Activated T-cell treated with anti-CD3 and anti-CD28 coated beads, Interleukin-2, amount 50 U/mL, for 24 hours (primary cell): ENCODE measurements around the gene PTPRM.

Experiments used
- DNase-seq: peaks from one replicate; pipeline ENCODE4 v3.0.0-alpha.2; 2020
- H3K27ac Mint-ChIP-seq: 2 replicates; pipeline ENCODE4 v1.8.0; 2020; ENCODE audit warnings: mild to moderate bottlenecking, mixed read lengths
- H3K27me3 Mint-ChIP-seq: 2 replicates; pipeline ENCODE4 v1.8.0; 2020; ENCODE audit warnings: mixed read lengths
- H3K36me3 Mint-ChIP-seq: 2 replicates; pipeline ENCODE4 v1.8.0; 2020; ENCODE audit warnings: low read depth, mixed read lengths
- H3K4me1 Mint-ChIP-seq: 2 replicates; pipeline ENCODE4 v1.8.0; 2020; ENCODE audit warnings: low read depth, mixed read lengths
- H3K4me3 Mint-ChIP-seq: 2 replicates; pipeline ENCODE4 v1.8.0; 2020; ENCODE audit warnings: mild to moderate bottlenecking, moderate library complexity, mixed read lengths
- H3K9me3 Mint-ChIP-seq: 2 replicates; pipeline ENCODE4 v1.8.0; 2020; ENCODE audit warnings: mixed read lengths

The PTPRM gene

DNA sequence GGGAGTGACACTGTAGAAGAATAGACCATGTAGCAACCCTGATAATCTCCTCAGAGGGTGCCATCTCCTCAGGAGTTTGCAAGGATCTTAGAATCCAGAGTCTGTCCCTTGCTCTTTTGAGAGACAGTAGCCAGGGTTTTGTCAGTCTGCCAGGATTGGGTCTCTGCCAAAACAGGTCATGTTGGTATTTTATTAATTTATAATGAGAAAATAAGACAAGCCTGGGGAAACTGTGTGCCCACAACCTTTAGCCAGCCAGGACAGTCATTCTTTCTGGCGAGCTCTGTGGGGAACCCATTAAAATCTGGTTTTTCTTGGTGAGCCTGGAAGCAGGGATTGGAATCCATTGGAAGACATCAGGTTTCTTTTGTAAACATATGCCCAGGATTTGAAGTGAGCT is 78.6 kb downstream of the PTPRM start:
- no peaks in the 10 kb centered on the region for H3K27me3 Mint-ChIP-seq

DNA sequence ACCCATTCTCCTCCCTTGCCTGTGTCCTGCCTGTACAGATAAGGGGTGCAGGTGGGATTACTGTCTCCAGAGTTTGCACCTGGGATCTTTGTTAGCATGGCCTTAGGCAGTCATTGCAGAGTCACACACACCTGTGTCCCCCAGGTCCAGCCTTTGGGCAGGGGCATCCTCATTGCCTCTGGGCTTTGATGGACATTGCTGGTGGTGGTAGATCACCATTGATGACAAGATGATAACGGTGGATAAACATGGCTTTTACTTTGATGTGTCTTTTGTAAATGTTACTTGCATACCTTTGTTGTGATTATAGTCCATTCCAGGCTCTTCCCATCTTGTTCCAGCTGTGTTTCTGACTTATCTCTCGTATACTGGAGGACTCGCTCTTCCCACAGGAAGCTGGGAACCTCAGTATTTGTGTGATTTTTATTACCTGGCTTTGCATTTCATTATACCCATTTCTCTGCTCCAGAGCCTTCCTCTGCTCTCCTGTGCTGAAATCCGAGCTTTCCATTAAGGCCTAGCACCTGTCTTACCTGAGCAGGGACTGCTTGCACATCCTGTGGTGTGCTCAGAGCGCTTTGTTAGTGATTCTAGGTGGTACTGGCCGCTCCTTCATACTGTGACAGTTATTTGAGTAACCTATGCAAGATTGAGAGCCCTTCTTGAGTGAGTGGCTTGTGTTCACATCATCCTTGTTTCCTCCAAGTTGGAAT is 79.2 kb downstream of the PTPRM start:
- Mint-ChIP-seq H3K4me3 (no peak overlapping the region), H3K9me3 (peaks cover 8% of the 10 kb centered on the region), H3K36me3 (no peaks in the 10 kb centered on the region), H3K4me1 (no peaks in the 10 kb centered on the region), H3K27ac (no peak overlapping the region), H3K27me3 (no peaks in the 10 kb centered on the region)
- DNase-seq: no peak

More for the DNA sequence above, 78.6 kb downstream of the PTPRM start:
- H3K27ac Mint-ChIP-seq: no peak overlapping the region
- no peaks in the 10 kb centered on the region for H3K4me1 Mint-ChIP-seq
- H3K9me3 Mint-ChIP-seq: peaks cover 9% of the 10 kb centered on the region
- DNase-seq: no peak
- H3K36me3 Mint-ChIP-seq: no peaks in the 10 kb centered on the region
- no peak overlapping the region for H3K4me3 Mint-ChIP-seq

DNA sequence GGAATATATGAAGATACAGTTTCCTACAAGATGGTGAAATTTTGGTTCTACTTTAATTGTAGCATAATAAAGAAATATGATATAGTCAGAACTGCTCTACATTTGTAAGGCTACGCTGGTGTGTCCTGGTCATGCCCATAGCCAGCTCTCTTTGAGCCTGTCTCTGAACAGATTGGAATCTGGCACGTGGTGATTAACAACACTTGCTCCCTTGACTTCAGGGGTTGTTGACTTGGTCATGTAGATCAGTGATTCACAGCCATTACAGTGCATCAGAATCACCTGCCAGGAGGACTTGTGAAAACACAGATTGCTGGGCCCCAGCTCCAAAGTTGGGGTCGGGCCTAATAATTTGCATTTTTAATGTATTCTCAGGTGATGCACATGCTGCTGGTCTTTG is 80.4 kb downstream of the PTPRM start:
- Mint-ChIP-seq H3K9me3 (peaks cover 6% of the 10 kb centered on the region), H3K4me3 (no peak overlapping the region), H3K36me3 (no peaks in the 10 kb centered on the region), H3K4me1 (no peaks in the 10 kb centered on the region), H3K27ac (no peak overlapping the region), H3K27me3 (no peaks in the 10 kb centered on the region)
- DNase-seq: no peak

DNA sequence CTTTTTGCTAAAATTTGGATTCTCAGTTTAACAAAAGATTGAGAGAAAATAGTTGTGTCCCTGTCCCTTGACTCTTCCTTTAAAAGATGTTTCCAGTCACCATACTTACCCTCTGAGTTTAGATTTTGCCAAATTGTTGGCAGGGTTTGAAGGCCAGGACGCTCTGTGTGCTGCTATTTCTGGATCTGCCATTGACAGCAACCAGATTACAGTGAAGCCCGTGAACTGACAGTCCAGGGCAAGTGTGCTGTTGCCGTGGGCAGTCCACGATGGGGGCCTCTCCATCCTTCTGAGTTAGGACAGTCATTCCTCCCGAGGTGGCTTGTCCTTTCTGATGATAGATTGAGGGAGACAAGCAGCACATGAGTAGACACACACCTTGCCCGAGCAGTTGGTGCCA is 89.9 kb downstream of the PTPRM start:
- Mint-ChIP-seq H3K27ac (no peak overlapping the region), H3K4me3 (no peak overlapping the region), H3K27me3 (no peaks in the 10 kb centered on the region), H3K4me1 (no peaks in the 10 kb centered on the region), H3K36me3 (no peaks in the 10 kb centered on the region), H3K9me3 (peaks cover 2% of the 10 kb centered on the region)
- DNase-seq: no peak

GRCh38 chr18:7657937-7658336 is 90.8 kb downstream of the PTPRM start:
- H3K9me3 Mint-ChIP-seq: peaks cover 2% of the 10 kb centered on the region
- no peak for DNase-seq
- H3K4me3 Mint-ChIP-seq: no peak overlapping the region
- H3K27me3 Mint-ChIP-seq: no peaks in the 10 kb centered on the region
- no peaks in the 10 kb centered on the region for H3K4me1 Mint-ChIP-seq
- no peak overlapping the region for H3K27ac Mint-ChIP-seq
- no peaks in the 10 kb centered on the region for H3K36me3 Mint-ChIP-seq

GRCh38 chr18:7658701-7659100 is 91.6 kb downstream of the PTPRM start:
- H3K27ac Mint-ChIP-seq: no peak overlapping the region
- no peaks in the 10 kb centered on the region for H3K36me3 Mint-ChIP-seq
- H3K9me3 Mint-ChIP-seq: peaks cover 2% of the 10 kb centered on the region
- no peak overlapping the region for H3K4me3 Mint-ChIP-seq
- no peaks in the 10 kb centered on the region for H3K27me3 Mint-ChIP-seq
- no peak for DNase-seq
- H3K4me1 Mint-ChIP-seq: no peaks in the 10 kb centered on the region

GRCh38 chr18:7661207-7661606 is 94.1 kb downstream of the PTPRM start:
- Mint-ChIP-seq H3K27ac (no peak overlapping the region), H3K36me3 (no peaks in the 10 kb centered on the region), H3K4me1 (no peaks in the 10 kb centered on the region), H3K4me3 (no peak overlapping the region), H3K27me3 (no peaks in the 10 kb centered on the region), H3K9me3 (peaks cover 2% of the 10 kb centered on the region)
- no peak for DNase-seq

DNA sequence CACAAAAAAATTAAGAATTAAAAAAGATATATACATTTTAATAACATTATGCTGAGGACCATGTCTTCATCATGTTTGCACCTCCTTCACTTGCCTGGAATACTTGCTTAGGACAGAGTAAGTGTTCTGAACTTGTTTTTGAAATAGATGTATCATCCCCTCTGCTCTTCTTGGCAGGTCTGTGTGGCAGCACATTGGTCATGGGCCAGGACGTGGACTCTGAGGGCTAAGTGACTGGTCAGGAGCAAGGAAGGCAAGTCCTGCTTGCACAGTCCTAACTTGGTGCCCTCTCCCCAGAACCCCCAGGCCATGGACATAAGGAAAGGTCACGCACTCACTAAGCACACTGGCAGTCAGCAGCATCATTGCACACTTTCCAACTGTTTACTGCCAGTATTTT is 95.8 kb downstream of the PTPRM start:
- no peaks in the 10 kb centered on the region for H3K4me1 Mint-ChIP-seq
- no peaks in the 10 kb centered on the region for H3K36me3 Mint-ChIP-seq
- DNase-seq: no peak
- no peaks in the 10 kb centered on the region for H3K9me3 Mint-ChIP-seq
- H3K27ac Mint-ChIP-seq: no peak overlapping the region
- no peak overlapping the region for H3K4me3 Mint-ChIP-seq
- no peaks in the 10 kb centered on the region for H3K27me3 Mint-ChIP-seq

GRCh38 chr18:7663366-7664312 is 96.5 kb downstream of the PTPRM start:
- Mint-ChIP-seq H3K36me3 (no peaks in the 10 kb centered on the region), H3K4me1 (no peaks in the 10 kb centered on the region), H3K27me3 (no peaks in the 10 kb centered on the region), H3K4me3 (no peak overlapping the region), H3K9me3 (no peaks in the 10 kb centered on the region), H3K27ac (no peak overlapping the region)
- DNase-seq: no peak

- Mint-ChIP-seq H3K4me3 (no peak overlapping the region), H3K9me3 (no peaks in the 10 kb centered on the region), H3K4me1 (no peaks in the 10 kb centered on the region), H3K27ac (no peak overlapping the region), H3K36me3 (no peaks in the 10 kb centered on the region), H3K27me3 (no peaks in the 10 kb centered on the region)
- no peak for DNase-seq
Measured at GRCh38 chr18:7666195-7666776, 99.2 kb downstream of the PTPRM start.

- H3K36me3 Mint-ChIP-seq: no peaks in the 10 kb centered on the region
- DNase-seq: no peak
- H3K4me3 Mint-ChIP-seq: no peak overlapping the region
- H3K4me1 Mint-ChIP-seq: no peaks in the 10 kb centered on the region
- H3K27ac Mint-ChIP-seq: no peak overlapping the region
- no peaks in the 10 kb centered on the region for H3K27me3 Mint-ChIP-seq
- no peaks in the 10 kb centered on the region for H3K9me3 Mint-ChIP-seq
Measured at GRCh38 chr18:7668392-7668791, 101.3 kb downstream of the PTPRM start.

DNA sequence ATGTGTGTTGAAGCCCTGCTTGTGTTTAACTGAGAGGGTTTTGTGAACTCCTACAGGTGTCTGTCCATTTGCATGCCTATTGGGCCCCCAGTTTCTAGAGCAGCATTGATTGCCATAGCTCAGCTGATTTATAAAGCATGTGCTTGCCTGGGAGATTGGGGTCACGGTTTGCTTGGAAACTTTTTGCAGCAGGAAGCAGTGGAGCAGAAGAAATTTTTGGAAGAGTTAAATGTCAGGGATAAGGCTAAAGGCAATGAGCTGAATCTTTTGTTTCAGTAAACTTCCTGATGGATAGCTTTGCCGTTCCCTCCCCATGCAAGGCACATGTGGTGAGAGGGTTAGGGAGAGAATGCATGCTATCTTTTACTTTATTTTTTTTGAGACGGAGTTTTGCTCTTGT is 102.2 kb downstream of the PTPRM start:
- no peak overlapping the region for H3K4me3 Mint-ChIP-seq
- no peak for DNase-seq
- no peaks in the 10 kb centered on the region for H3K36me3 Mint-ChIP-seq
- H3K9me3 Mint-ChIP-seq: no peaks in the 10 kb centered on the region
- H3K4me1 Mint-ChIP-seq: no peaks in the 10 kb centered on the region
- H3K27ac Mint-ChIP-seq: no peak overlapping the region
- H3K27me3 Mint-ChIP-seq: no peaks in the 10 kb centered on the region

- no peaks in the 10 kb centered on the region for H3K9me3 Mint-ChIP-seq
- H3K36me3 Mint-ChIP-seq: no peaks in the 10 kb centered on the region
- DNase-seq: no peak
- no peaks in the 10 kb centered on the region for H3K4me1 Mint-ChIP-seq
- H3K27me3 Mint-ChIP-seq: no peaks in the 10 kb centered on the region
- H3K4me3 Mint-ChIP-seq: no peak overlapping the region
- H3K27ac Mint-ChIP-seq: no peak overlapping the region
Measured at GRCh38 chr18:7671105-7671504, 104.0 kb downstream of the PTPRM start.

GRCh38 chr18:7676253-7676873 is 109.2 kb downstream of the PTPRM start:
- no peaks in the 10 kb centered on the region for H3K4me1 Mint-ChIP-seq
- H3K27me3 Mint-ChIP-seq: no peaks in the 10 kb centered on the region
- H3K9me3 Mint-ChIP-seq: no peaks in the 10 kb centered on the region
- DNase-seq: no peak
- no peaks in the 10 kb centered on the region for H3K36me3 Mint-ChIP-seq
- no peak overlapping the region for H3K27ac Mint-ChIP-seq
- H3K4me3 Mint-ChIP-seq: no peak overlapping the region
